T47D (cell line): ENCODE measurements around the gene MAP1LC3B.

Source experiments
- DNase-seq, 2 experiments: peaks; one replicate each; pipeline versions ENCODE4 v3.0.0 to v3.0.0-alpha.2; 2011 to 2012; ENCODE audit warnings: low read depth in 1 of 2, low spot score in 1 of 2
- JUND ChIP-seq: IDR thresholded peaks from 2 replicates; pipeline ENCODE4 v1.6.1; 2012; ENCODE audit warnings: low read depth
- in situ Hi-C: cut with HindIII; loops from 2 replicates; pipeline ENCODE4 v1.10.0; 2016; ENCODE audit warnings: low sequenced_read_pairs, low pct_unique_long_range_greater_than_20kb

The MAP1LC3B gene

DNA sequence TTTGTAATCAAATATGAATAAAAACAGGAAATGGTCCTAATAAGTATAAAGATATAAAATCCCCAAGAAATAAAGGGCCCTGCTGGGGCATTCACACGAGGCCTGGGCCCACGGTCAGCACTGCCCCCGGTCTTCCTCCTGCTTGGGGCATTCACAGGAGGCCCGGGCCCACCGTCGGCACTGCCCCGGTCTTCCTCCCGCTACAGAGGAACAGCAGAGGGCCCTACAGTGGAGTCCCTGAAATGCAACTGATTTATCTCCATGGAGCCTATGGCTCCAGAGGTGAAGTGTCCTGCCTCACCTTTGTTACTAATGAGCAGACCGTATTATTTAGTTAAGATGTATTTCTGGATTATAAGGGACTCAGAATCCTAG lies 46.5 kb downstream of the MAP1LC3B start:
- TF ChIP-seq JUND = no peak

DNA sequence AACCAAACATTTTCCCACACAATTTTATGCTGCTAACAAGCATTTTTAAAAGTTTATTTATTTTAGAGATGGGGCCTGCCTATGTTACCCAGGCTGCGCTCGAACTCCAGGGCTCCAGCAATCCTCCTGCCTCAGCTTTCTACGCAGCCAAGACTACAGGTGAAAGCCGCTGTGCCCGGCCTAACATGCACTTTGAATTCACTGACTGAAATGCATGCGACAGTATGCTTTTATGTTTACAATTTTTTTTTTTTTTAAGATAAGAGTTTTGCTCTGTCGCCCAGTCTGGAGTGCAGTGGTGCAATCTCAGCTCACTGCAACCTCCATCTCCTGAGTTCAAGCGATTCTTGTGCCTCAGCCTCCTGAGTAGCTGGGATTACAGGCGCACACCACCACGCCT lies 47.8 kb downstream of the MAP1LC3B start:
- no peak for TF ChIP-seq JUND
- DNase-seq = no peak
- in situ Hi-C loops = no loop called here

More for the DNA sequence above, 46.5 kb downstream of the MAP1LC3B start:
- DNase-seq = no peak
- in situ Hi-C loops = no loop called here

DNA sequence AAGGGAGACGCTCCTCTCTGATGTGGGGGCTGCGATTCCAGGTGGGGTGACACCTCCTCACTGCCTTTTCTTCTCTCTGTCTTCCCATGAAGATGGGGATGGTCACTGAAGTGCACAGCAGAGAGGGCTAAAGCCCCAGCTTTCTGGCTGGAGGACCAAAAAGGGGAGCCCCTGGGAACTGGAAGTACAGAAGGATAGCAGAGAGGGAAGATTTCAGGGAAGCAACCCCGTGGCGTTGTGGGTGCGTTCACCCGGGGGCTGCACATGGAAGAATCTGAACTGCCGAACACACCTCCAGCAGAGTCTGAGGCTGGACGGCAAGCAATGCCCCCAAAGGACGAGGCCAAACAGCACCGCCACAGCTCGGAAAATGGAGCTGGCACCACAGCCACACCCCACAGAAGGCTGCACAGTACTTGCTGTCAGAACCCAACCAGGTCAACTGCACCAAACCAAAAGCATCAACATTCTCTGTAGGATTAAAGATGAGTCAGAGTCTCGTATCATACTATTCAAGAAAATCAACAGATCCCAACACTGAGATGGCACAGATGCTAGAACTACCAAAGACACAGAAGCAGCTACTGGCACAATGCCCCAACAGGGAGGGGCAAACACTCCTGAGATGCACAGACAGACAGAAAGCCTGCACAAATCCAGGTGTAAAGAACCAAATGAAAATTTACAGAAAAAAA lies 49.9 kb downstream of the MAP1LC3B start:
- in situ Hi-C loops = no loop called here
- DNase-seq = no peak
- TF ChIP-seq JUND = no peak

DNA sequence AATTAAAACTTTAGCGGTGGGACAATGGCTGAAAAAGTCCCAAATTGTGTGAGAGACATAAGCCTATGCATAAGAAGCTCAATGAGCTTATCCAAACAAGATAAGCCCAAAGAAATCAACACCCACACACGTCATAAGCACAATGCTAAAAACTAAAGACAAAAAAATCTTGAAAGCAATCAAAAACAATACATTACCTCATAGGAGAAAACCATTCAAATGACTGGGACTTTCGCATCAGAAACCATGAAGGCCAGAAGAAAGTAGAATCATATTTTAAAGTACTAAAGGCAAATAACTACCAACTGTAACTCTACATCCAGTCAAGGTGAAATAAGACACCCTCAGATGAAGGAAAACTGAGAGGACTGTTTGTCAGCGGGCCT lies 50.4 kb downstream of the MAP1LC3B start:
- in situ Hi-C loops = no loop called here
- no peak for TF ChIP-seq JUND
- no peak for DNase-seq

DNA sequence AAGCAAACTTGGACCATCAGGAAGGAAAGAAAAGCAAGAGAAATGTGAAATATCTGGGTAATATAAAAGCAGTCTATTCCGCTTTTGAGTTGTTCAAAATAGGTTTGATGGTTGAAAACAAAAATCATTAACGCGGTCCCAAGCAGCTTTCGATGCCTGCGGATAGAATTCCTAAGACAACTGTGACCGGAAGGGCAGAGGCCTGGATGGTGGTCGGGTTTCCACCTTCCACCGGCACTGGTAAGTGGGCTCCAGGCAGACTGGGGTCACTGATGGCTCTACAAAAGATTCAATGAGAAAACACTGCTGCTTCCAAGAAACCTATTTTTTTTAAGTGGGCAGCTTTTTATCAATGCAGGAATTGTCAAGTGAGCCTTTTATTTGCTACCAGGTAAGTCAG lies 50.9 kb downstream of the MAP1LC3B start:
- no peak for TF ChIP-seq JUND
- in situ Hi-C loops = no loop called here
- no peak for DNase-seq

DNA sequence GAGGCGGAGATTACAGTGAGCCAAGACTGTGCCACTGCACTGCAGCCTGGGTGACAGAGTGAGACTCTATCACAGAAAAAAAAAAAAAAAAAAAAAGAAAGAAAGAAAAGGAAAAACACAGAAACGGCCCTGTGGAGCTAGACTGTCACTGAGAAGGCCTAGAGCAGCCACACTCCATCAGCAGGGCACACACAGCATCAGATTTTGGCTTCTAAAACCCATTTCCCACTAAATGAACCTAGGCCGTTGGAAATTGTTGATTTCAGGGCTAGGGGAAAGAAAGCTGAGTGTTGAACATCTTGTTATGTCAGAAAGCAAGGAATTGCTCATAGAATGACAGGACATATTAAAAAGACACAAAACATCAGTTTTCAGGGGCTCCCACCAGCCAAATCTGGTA lies 51.8 kb downstream of the MAP1LC3B start:
- in situ Hi-C loops = no loop called here
- no peak for TF ChIP-seq JUND

DNA sequence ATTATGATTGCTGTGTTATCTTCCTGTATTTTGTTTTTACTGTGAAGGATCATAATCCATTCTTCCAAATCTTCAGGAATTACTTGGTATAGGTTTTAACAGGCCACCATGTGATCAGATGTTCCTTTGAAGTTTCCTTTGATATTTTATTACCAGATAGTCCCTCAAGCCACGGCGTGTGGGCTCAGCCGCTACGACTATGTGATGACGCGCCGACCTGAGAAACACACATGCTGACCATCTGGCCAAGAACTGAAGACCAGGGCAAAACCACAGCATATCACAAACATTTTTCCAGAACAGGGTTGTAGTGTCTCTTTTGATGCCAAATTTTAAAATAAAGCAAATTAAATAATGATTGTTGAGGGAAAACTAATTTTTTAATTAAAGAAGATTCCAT lies 53.4 kb downstream of the MAP1LC3B start:
- no peak for TF ChIP-seq JUND
- in situ Hi-C loops = no loop called here

More for the DNA sequence above, 51.8 kb downstream of the MAP1LC3B start:
- DNase-seq = no peak

DNA sequence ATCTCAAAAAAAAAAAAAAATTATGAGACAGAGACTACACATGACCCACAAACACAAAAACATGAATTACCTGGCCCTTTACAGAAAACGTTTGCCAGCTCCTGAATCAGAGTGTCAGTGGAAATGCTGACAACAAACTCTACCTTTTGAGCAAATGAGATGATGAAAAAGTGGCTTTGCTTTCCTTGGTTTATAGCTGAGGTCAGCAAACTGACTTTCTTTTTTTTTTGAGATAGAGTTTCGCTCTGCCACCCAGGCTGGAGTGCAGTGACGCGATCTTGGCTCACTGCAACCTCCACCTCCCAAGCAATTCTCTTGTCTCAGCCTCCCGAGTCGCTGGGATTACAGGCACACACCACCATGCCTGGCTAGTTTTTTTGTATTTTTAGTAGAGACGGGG lies 54.3 kb downstream of the MAP1LC3B start:
- no peak for DNase-seq
- TF ChIP-seq JUND = no peak
- in situ Hi-C loops = no loop called here

More for the DNA sequence above, 53.4 kb downstream of the MAP1LC3B start:
- DNase-seq = no peak

DNA sequence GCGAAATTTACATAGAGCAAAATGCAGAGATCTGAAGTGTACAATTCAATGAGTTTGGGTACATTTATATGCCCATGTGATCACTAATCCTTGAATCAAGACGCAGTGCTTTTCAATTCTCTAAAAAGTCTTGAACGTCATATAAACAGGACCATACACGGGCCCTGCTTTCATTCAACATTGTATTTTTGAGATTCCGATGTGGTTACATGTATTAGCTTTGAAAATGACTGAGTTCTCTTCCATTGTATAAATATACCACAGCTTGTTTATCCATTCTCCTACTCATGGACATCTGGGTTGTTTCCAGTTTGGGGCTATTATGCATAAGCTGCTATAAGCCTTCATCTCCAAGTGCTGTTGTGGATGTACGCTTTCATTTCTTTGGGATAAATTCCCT lies 55.2 kb downstream of the MAP1LC3B start:
- TF ChIP-seq JUND = no peak
- in situ Hi-C loops = no loop called here
- no peak for DNase-seq

DNA sequence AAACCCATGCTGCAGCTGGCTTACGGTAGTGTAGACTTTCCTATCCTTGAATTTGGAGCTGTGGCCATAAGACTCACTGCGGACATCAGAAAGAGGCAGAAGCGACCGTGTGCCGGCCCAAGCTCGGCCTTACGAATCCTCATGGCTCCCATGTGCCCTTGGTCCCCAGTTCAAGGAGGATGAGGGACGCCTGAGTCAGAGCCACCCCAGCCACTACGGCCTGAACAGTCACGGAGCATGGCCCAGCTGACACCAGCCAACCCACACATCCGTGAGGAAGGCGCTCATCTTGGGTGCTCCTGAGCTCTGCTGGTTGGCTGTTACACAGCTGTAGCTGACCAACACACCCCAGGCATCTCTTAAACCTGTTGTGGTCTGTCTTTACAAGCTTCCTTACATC lies 56.7 kb downstream of the MAP1LC3B start:
- TF ChIP-seq JUND = no peak
- in situ Hi-C loops = no loop called here
- DNase-seq = no peak

DNA sequence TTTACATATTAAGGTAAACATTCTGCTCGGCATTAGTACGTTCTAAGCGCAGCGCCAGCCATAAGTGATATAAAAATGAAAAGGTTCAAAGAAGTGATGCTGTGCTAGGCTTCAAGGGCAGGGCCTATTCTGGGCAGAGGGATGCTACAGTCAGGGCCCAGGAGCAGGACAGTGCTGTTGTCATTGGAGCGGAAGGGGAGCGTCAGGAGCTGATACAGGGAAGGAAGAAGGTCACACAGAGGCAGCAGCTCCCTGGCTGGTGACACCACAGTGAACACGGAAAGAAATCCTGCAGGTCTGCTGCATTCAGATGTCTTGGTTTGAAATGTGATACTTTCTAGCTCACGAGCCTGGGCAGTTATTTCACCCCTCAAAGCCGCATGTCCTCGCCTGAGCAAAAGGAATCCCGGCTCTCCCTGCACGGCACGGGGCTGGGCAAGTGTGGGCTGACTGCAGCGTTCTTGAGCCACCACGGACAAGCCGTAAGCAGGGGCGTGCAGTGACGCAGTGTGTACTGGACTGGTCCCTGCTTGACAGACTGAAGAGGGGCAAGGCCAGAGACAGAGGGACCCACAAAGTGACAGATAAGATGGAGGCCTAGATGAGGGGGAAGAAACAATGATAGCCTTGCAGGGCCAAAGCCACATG lies 59.6 kb downstream of the MAP1LC3B start:
- in situ Hi-C loops = no loop called here
- DNase-seq = no peak
- TF ChIP-seq JUND = no peak

DNA sequence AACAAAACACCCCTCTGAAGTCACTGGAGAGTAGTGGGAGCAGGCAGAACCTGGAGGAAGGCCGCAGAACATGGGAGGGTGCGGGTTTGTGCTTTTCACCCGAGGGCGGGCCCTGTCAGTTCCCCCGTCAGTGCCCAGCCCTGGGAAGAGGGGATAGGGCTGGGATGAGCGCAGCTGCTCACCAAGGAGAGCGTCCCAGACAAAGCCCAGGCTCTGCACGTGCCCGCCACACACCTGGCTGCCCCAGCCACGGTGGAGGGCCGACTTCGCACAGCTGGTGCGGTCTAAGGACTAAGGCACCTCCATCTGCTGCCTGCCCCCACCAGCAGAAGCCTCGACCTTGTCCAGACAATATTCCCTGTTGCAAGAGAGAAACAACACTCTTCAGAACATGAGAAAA lies 61.2 kb downstream of the MAP1LC3B start:
- TF ChIP-seq JUND = no peak
- DNase-seq = no peak
- in situ Hi-C loops = no loop called here
